HG03558 (cell line): ENCODE results near the gene PRPF31.

Experiments
- ATAC-seq: cut with Tn5 transposase; IDR thresholded peaks from one replicate; pipeline ENCODE4 v1.9.1; 2021; ENCODE audit warnings: moderate number of reproducible peaks; ENCODE audit not compliant: unreplicated experiment; ENCODE audit errors: extremely low read depth

The PRPF31 gene

GRCh38 chr19:54138489-54139256 is 23.1 kb downstream of the PRPF31 start:
- no peak for ATAC-seq

DNA sequence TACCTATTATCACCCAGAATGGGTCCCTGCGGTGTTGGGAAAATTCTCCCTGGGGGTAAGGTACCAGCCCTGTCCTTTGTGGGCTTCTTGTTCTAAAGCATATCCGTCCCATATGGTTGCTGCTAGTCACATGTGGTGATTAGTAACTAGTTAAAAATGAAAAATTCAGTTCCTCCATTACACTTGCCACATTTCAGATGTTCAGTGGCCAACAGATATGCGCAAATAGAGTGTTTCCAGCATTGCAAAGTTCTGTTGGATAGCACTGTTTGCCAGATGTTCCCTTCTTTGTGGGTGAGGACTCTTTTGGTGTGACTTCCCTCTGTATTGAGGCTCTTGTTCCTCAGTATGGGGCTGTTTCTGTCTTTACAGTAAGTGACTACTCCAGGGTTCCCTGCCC is 25.8 kb downstream of the PRPF31 start:
- ATAC-seq: no peak

GRCh38 chr19:54142166-54142780 is 26.7 kb downstream of the PRPF31 start:
- ATAC-seq: no peak

GRCh38 chr19:54145541-54146158 is 30.1 kb downstream of the PRPF31 start:
- ATAC-seq: no peak

GRCh38 chr19:54147676-54148075 is 32.1 kb downstream of the PRPF31 start:
- no peak for ATAC-seq

DNA sequence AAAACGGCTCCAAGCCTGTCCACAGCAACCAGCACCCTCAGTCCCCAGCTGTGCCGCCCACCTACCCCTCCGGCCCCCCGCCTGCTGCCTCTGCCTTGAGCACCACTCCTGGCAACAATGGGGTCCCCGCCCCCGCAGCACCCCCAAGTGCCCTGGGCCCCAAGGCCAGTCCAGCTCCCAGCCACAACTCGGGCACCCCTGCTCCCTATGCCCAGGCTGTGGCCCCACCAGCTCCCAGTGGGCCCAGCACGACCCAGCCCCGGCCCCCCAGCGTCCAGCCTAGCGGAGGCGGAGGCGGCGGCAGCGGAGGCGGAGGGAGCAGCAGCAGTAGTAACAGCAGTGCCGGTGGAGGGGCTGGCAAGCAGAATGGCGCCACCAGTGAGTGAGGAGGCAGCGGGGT is 32.6 kb downstream of the PRPF31 start:
- no peak for ATAC-seq

DNA sequence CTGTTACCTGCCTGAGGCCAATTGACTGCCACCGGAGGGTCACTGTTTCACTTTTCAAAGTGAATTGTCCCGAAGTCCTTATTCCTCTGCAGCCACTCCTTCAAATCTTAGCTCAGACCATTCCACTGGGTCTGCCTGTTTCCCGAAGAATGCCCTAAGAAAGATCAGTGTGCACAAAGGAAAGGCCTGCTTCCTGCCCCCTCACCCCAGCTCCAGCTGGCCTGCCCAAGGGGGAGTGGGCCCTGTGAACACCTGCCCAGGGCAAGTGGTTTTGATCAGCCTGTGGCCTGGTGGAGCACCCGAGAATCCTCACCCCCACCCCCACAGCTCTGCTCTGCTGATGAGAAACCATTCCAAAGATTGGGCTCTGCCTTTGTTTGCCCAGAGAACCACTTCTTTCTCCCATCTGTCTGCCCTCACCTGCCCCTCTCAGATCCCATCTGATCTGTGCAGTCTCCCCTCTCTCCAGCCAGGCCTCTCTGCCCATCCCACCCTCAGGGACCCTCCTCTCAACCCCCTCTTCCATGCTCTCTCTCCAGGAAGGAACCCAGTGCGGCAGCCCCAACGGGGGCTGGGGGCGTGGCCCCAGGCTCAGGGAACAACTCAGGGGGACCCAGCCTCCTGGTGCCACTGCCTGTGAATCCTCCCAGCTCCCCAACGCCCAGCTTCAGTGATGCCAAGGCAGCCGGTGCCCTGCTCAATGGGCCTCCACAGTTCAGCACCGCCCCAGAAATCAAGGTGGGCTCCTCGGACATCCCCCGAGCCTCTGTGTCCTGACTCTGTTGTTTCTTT is 33.7 kb downstream of the PRPF31 start:
- ATAC-seq: no peak

GRCh38 chr19:54151362-54152035 is 35.9 kb downstream of the PRPF31 start:
- ATAC-seq: no peak

DNA sequence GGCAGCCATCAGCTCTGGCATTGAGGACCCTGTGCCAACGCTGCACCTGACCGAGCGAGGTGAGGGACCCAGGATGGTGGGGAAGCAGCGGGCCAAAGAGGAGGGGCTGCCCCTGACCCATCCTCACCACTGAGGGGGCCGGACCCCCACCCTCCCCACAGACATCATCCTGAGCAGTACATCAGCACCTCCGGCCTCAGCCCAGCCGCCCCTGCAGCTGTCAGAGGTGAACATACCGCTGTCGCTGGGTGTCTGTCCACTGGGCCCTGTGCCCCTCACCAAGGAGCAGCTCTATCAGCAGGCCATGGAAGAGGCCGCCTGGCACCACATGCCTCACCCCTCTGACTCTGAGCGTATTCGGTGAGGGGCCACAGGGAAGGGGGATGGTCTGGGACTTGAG is 36.7 kb downstream of the PRPF31 start:
- ATAC-seq: no peak

DNA sequence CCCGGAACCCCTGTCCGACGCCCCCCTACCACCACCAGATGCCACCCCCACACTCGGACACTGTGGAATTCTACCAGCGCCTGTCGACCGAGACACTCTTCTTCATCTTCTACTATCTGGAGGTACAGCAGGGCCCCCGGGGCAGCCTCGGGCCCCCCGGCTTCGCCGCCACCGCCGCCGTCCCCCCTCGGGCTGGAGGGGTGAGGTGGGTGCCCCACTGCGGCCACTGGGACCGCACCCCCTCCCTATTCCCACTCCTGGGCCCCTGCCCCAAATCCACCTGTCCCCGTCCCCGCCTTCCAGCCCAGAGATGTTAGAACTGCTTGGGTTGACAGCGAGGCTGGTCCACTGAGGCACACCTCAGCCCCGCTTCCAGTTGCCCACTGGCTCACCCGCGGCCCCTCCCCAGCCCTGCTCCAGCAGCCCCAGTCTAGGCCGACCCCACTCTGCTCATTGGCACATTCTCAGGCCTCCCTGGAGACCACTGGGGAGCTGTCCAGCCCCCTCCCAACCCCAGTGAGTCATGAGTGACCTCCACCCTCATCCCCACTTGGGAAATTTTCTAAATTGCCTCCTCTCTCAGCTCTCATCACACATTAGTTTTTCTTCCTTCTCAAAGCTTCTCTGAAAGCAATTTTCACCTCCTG is 37.4 kb downstream of the PRPF31 start:
- ATAC-seq: no peak

DNA sequence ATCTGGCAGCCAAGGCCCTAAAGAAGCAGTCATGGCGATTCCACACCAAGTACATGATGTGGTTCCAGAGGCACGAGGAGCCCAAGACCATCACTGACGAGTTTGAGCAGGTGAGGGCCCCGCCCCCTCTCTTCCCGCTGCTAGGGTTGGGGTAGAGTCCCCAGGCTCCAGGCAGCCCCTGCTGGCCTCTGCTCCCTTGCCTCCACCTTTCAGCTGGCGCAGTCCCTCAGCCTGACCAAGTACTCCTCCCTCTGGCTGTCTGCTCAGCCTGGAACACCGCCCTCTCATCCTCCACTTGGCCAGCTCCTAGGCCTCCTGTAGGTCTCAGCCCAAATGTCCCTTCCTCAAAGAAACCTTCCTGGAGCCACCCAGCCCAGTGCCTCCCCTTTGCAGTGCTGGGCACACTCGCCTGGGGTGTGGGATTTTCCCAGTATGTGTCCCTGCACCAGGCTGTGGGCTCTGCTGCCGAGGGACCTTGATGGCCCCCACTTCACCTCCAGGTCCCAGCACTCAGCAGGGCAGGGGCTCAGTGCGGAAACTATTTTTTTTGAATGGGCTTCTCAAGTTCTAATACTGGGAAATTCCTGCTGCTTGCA is 38.3 kb downstream of the PRPF31 start:
- ATAC-seq: no peak

DNA sequence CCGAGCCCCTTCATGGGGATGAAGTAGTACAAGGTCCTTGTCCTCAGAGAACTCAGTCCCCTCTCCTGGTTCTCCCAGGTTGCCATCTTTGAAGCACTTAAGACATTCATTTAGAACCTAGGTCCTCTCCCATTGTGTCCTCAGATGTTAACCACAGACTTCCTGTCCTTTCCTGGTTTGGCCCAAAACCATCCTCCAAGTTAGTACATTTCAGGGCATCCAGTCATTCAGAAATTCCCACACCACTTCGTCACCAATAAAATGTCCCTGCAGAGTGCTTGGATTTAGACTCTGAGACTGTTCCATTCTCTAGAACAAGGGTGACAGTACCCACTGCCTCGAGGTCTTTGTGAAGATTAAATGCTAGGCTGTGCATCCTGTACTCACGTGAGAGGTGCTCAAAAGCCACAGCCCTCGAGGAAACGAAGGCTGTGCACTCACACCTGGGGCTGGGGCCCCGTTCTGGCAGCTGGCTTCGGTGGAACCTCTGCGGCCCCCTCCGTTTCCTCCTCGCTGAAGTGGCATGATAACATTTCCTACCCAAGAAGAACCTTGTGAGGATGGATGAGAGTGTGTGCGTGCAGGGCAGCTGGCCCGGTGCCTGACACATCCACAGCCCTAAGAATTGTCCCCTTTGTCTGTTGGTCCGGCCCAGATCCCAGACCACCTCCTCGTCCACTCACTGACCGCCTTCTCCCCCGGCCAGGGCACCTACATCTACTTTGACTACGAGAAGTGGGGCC is 39.2 kb downstream of the PRPF31 start:
- no peak for ATAC-seq

- no peak for ATAC-seq
These were observed 40.1 kb downstream of the PRPF31 start for GRCh38 chr19:54155694-54156093.

DNA sequence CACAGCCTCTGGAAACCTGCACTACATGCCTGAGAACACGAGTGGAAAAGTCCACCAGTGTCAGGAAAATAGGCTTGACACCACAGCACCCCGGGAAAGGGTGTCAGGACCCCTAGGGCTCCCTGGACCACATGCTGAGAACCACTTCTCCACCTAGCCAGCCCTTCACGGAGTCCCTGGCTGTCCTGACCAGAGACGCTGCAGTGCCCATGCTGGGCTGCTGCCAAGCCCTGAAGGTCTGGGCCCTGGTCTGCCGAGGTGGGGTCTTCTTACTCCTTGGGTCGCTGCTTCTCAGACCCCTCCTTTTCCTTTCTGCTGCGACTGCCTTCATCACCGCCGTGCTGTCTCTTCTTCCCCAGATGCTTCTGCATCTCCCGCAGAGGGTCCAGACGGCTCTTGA is 40.9 kb downstream of the PRPF31 start:
- no peak for ATAC-seq

- ATAC-seq: no peak
These were observed 41.4 kb downstream of the PRPF31 start for GRCh38 chr19:54156953-54157352.

- no peak for ATAC-seq
These were observed 43.3 kb downstream of the PRPF31 start for GRCh38 chr19:54158812-54159351.

GRCh38 chr19:54159352-54160181 is 44.0 kb downstream of the PRPF31 start, which contains the start of gene LENG1:
Gene LENG1 (minus strand): TSS chr19:54159721. CDS start chr19:54159695, 26 bp downstream.
- ATAC-seq: peak; percentile 82
